HG03095 (cell line): ENCODE measurements around the gene A1CF.

Experiments used
- ATAC-seq: cut with Tn5 transposase; IDR thresholded peaks from one replicate; pipeline ENCODE4 v1.9.1; 2021; ENCODE audit warnings: moderate library complexity; ENCODE audit not compliant: unreplicated experiment

The A1CF gene

DNA sequence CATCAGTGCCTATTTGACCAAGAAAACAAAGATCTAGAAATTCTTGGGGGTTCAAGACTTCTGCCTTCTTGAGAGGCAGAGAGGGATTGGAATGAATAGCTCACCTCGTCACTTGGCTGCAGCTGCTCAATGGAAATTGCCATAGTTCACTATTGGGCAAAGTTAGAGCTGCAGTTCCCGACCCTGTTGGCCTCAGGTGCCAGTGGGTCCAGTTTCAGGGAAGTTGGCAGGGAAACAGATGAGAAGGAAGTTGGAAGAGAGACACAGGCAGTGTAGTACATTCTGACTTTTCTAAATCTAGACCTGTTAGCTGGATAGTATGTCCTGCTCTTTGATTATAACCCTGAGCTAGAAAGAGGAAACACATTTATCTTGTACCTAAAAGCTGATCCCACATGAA lies 19.1 kb downstream of the A1CF start:
- ATAC-seq = no peak

DNA sequence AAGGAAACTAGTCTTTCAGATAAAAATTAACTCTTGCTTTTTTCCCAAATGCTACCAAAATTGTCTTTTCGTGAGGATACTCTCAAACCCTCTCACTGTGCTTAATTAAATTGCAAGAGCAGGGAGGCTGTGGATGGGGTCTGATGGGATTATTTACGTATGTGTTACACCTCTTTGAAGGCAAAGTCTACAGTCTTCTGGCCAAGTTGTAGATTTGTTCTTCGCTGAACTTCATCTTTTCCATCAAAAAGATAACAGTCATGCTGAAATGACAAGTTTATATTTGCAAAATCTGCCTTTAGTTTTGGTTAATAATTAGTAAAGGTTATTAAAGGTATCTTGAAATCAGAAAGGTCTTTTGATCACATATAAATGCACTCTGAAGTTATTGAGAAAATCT lies 22.7 kb downstream of the A1CF start:
- no peak for ATAC-seq

DNA sequence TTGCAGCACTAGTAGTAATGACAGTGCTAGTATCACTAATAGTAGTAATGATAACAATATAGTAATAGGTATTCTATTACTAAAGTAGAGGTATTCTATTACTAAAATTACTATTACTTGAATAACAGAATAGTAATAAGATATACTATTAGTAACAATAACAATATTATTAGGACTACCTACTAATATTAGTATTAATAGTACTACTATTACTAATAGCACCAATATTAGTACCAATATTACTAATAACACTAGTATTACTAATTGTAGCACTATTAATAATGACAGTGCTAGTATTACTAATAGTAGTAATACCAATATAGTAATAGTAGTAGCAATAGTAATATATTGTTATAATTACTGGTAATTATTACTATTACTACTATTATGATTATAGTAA lies 24.1 kb downstream of the A1CF start:
- no peak for ATAC-seq

DNA sequence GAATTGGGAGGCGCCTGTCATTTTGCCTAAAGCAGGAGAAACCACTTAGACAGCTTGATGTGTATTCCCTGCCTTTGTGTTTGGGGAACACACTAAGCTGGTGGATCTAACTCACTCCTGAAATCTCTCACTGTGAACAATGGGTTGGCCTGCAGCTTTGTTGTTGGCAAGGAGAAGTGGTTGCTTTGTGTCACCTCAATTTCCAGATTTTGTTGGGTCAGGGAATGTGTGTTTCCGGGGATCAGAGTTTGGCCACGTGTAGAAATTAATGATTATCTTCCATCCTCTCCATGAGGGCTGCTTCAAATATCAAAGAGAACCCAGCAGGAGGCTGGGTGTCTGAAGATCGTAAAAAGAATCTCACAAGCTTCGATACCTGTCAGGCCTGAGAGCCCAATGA lies 27.8 kb downstream of the A1CF start:
- ATAC-seq = no peak

DNA sequence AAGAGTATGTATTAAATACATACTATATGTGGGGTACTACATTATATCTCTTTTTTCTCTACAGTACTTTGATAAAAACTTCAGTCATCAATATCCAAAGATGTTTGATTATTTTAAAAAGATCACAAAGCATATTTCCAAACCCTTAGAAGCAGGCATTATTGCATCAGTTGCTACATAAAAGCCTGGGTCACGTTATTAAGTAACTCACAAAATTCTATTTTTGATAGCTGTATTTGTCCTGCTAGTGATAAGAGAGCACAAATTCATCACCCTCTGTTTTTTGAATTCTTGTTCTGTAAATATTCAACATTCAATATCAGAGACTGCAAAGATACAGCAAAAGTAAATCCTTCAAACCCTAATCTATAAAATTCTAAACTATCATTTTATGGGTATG lies 30.0 kb downstream of the A1CF start:
- ATAC-seq = no peak

DNA sequence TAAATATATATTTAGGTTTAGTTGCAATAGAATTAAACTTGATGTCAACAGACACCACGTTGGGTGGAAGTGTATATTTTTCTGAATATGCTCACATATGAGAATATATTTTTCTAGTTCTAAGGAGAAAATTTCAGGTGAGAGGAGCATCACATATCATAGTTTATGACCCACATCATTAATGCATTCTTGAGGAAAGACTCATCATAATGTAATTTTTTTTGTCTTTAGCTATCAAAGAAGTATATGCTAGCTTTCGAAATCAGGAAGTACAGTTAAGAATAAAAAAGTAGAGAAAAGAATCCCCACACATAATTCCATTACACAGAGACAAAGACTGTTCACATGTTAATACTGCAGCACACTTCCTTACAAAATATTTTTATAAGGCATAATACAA lies 30.4 kb downstream of the A1CF start:
- no peak for ATAC-seq

DNA sequence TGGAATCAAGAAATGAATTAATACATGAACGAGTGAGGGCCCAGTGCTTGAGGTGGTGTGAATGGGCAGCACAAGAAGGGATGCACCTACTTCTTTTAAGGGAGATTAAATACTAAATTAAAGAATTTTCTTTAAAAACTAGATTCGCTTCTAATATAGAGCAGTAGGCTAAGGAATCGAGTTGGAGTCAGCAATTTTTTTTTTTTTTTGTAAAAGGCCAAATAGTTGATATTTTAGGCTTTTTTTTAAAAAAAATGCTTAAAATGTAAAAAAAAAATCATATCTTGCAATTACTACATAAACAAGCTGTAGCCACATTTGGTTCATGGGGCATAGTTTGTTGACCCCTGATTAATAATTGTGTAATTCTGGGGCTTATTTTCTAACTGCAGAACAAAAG lies 31.9 kb downstream of the A1CF start:
- no peak for ATAC-seq

DNA sequence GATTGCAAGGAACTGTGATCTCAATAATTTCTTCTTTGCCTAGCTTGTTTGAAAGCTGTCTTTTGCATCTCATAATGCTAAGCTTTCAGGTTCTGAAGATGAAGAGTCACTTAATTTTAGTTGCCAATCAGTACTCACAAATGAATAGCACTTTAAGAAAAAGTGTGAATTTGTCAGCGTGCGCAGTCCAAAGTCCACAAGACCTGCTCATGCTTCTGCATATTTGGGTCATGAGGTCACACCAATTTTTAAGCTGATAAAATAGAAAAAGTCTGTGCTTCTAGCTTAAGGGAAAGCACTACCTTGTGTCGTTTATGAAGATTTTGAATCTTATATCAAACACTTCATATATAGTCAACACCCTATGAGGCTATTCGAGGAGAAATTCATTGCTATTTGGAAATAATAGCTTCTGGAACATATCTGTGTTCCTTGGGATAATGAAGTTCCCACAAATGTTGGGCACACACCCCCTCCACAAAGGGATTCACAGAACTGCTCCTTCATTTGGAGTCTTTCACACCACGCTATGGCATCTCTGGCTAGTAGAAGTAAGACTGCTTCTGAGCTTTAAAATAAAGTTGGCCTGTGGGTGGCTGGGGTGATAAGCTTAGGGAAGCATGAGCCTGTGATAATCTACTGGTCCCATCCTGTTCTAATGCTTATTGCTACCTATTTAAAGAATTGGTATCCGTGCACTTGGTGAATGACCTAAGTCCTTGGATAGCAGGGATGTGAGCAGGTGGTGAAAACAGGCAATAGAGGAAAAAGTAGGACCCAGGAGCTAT lies 33.3 kb downstream of the A1CF start:
- no peak for ATAC-seq

DNA sequence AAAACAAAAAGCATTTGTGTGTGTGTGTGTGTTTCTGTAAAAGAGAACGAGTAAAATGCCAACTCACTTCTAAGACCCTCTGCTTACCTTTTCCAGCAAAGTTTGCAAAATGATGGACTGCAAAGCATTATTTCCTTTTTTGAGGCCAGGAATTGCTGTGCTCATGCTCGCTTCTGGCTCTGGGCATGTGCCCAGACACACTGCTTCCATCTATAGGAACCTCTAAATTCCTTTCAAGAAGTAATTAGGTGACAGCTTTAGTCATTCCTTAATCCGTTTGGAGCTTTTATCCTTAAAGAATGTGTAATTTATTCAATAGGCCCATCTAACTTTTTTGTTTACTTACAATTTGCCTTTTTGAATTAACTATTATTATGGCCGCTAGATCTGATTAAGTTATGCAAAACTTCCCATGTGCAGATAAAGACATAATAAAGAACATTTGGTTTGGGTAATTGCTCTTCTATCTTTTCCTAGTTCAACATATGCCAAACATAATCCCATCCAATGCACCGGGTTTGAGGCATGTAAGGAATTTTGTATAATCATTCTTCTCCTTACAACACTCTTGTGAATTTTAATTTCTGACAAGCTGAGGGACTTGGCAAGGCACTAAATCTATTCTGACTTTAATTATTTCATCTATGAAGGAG lies 34.7 kb downstream of the A1CF start:
- no peak for ATAC-seq

DNA sequence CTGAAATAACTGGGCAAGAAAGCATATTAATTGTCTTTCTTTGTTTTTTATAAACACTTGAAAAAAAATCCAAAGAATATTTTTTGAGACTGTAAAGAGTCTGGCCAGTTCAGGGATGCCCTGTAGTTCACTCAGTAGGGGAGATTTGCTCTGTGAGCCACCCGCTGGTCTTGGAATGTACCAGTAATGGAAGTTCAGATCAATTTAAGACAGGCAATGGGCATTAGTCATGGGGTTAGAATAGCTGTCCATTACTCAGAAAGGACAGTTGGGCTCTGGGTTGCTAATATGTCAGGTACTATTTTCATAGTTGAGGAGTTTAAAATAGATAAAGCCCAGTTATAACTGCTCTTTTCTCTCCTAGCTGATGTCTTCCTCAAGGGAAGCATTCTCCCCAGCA lies 38.7 kb downstream of the A1CF start:
- no peak for ATAC-seq

DNA sequence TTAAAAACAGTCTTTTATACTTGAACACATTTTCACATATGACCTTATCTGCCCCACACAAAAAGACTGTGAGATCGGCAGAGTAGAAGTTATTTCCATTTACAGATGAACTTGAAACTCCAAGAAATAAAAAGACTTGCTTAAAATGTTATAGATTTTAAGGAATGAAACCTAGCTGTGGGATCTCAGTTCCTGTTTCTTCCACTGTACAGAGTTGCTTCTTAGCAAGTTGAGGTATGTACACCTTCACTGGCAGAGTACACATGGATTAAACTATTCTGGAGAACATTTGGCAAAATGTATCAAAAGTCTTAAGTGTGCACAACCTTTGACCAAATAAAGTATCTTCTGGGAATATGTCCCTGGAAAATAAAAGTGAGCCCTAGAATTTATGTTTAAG lies 48.3 kb downstream of the A1CF start:
- ATAC-seq = no peak

DNA sequence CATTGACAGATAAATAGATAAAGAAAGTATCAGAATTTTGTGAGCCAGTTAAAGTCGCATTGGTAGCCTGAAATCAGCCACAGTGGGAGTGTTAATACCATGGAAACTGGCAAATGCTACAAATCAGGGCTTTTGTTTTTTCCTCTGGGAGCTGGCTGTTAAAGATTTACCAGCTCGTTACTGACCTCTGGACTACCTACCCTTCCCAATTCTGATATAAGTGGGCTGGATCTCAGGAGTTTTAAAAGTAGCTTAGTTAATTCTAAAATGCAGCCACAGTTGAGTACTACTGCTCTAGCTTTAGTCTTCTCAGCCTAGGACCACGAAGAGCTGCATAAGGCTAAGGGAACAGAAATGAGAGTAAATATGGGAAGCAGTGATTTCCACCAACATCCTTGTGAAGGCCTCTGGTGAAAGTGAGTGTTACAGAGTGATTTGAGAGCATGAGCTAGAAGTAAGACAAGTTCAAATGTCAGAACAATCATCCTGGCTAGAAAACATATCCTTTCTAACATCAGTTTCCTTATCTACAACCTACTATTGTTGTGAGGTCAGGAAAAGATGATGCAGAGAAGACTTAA lies 53.2 kb downstream of the A1CF start:
- no peak for ATAC-seq

DNA sequence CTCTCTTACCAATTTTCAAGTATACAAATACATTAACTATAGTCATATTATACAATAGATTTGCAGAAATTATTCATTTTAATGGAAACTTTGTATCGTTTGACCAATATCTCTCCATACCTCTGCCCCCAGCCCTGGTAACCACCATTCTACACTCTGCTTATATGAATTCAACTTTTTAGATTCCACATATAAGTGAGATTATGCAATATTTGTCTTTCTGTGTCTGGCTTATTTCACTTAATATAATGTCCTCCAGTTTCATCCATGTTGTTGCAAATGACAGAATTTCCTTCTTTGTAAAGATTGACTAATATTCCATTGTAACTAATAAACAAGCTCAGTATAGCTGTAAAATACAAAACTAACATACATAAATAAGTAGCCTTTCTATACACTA lies 55.4 kb downstream of the A1CF start:
- no peak for ATAC-seq

DNA sequence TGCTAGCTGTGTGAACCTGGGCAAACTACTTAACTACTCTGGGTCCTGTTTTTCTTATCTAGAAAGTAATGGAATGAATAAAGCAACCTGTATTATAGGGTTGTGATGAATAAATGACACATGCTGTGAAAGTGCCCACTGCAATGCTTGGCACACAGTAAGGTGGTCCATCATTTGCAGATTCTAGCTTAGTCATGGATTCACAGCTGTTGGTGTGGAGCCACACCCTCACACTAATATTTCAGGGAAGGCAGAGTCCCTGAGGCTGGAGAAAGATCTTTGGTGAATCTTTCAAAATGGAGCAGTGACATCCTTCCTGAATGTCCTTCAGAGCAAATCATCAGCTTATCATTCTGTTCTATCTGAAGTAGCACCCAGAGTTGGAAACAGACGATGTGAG lies 60.6 kb downstream of the A1CF start:
- no peak for ATAC-seq

DNA sequence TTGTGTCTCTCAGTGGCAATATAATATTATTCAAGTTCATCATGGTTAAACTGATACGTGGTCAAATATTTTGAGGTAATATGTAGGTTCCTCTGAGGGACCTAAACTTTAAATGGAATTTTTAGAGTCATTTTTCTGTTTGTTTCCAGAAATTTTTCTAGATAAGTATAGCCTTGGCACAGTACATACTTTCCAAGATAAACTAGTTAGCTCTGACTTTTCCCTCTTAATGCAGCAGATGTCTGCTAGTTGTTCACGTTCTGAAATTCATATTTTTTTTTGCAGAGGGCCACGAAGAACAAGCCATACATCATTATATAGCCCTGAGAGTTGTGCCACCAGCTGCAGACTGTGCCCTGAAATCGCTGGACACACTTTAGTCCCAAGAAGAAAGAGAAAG lies 61.6 kb downstream of the A1CF start:
- no peak for ATAC-seq

DNA sequence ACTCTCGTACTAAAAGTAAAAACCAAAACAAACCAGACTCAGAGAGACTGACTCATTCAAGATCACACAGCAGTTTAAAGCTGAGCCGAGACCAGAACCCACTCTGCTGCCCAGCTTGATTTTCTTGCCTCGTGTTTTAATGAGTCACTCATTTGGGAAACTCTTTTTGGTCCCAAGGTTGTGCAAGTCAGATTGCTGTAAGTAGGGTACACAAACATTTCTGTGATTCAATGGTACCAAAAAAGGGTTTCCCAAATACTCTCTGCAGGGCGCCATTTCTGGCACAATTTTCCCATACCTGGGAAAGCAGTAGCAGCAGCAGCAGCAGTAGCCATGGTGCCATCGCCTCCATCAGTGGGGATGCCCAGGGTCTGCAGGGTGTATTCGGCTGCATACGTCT lies 75.8 kb downstream of the A1CF start:
- no peak for ATAC-seq

DNA sequence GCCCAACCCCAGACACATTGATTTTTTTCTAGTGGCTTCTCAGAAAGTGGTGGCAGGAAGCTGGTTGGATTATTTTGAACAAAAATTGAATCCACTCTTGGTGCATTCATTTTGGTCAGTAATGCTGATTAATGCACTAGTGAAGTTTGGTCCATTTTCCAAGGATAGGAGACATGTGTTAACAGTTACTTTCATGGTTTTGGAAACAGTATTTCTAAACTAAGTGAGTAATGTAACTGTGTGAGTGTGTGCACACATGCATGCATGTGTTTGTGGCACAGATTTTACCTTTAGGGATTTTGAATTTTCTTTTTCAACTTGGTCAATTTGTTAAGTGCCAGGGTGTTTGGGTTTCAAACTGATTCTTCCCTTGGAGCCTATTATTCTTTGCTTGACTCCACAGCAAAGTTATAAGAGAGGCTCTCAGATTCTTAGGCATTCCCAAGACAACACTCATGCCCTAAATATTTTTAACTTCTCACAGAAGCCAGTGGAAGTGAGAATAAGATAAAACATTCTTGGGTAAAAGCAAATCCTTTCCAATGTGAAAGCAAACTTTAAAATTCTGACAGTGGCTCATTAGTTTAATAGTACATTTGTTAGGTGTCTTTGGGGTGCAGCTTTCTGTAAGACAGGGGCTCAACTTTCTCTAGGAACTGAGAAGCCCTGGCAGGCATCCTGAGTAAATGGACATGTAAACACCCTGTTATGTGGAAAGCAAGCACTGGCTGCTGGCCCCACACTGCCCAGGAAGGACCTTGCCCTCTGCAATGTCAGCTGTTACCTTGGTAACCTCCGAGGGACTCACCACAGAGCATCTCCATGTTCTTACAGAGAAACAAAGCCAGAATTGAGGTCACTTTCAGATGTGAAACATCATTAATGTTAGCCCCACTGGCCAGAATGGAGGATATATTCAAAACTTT lies 77.3 kb downstream of the A1CF start:
- ATAC-seq = no peak

DNA sequence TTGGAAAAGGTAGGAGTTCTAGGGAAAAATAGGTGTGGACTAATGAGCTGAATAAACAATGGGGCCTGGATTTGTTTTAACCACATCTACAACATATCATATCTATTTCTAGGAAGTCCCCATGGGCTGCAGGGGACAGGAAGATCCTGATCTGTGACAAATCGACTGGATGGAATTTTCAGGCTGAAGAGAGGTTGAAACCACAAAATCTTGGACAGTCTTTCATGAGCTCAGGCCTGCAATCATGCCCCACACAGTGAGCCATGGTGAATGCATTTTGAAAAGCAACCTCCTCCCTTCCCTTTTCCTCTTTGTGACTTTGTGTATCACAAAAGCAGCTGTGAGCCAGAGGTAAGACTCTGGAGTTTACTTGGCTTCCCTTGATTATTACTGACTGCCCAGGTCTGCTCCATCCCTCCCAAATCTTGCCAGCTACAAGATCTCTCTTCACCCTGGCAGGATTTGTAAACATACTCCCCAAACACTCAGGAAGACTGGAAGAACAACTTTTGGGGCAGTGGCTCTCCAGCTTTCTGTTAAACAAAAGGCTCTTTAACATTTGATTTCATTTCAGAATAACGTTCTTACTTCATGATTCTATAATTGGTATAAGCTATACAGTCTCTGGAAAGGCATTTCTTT lies 79.3 kb downstream of the A1CF start:
- no peak for ATAC-seq

DNA sequence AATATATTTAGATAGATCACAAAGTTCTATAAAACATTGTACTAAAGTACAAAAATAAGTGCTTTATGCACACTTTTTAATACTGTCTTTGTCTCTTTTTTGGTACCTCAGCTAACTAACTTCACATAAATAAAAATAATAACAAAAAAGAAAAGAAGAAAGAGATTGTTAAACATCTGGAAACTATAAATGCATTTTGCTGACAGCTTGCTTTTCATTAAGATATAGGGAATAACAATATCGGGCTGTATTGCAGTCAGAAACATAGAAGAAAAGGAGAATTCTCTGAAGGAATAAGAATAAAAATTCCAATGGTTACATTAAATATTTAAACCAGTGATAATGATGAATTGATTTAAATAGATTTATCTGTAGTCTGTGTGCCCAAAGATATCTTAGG lies 85.8 kb downstream of the A1CF start:
- no peak for ATAC-seq

DNA sequence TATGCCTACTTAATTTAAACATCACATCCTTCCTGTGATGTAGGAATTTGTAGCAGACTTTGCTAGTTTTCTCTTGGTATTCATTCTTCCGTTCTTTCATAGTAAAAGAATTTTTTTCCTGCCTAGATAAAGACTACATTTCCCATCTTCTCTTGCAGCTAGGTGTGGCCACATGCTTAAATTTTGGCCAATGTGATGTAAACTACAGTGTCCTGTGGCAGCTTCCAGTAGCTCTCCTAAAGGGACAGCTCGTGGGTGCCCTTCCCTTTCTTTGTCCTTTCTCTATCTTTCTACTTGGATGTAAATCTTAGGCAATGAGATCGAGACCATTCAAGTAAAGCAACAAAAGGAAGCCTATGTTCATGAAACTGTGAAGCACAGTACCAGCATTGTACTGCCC lies 87.1 kb downstream of the A1CF start:
- ATAC-seq = no peak

DNA sequence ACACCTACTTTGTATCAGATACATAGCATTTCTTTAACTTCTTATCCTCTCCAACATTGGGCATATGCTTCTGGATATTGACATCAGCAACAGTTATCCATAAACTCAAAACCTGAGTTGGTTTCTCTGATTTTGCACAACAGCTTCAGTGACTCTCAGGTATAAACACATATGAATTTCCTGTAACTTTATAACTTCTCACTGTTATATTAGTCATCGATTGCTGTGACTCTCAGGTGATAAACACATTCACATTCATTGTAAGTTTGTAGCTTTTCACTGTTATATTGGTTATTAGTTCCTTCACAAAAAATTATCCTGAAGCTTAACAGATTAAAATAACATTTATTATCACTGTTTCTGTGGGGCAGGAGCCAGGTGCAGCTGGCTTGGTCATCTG lies 88.7 kb downstream of the A1CF start:
- no peak for ATAC-seq
